Transverse colon (tissue), 4 donors: ENCODE measurements around the gene STAT5A. TPM values are rescaled to one million over a fixed set of nuclear protein-coding genes. Genes with fewer than 3 reads are reported as not detected.

Experiments
- DNase-seq: peaks from one replicate; pipeline ENCODE4 v3.0.0-alpha.2; 2019
- H3K27ac ChIP-seq, 4 donors: fragments of 200-600 bp; sonication (generic); 2 replicates each; pipeline ENCODE4 v1.5.1; 2016 to 2018; ENCODE audit warnings: inconsistent platforms in 4 of 4
- H3K27me3 ChIP-seq: fragments of 200-600 bp; sonication (generic); 2 replicates; pipeline ENCODE4 v1.5.1; 2017; ENCODE audit warnings: inconsistent platforms
- H3K36me3 ChIP-seq, 4 donors: fragments of 200-600 bp; sonication (generic); 2 replicates each; pipeline ENCODE4 v1.5.1; 2017 to 2019; ENCODE audit warnings: inconsistent platforms in 4 of 4
- H3K4me1 ChIP-seq, 4 donors: fragments of 200-600 bp; sonication (generic); 2 replicates each; pipeline ENCODE4 v1.5.1; 2017 to 2020; ENCODE audit warnings: inconsistent platforms in 4 of 4
- H3K4me3 ChIP-seq, 4 donors: fragments of 200-600 bp; sonication (generic); 1 replicate in 1 of 4; 2 replicates in 3 of 4; pipeline versions ENCODE4 v1.5.1 to v1.6.1; 2017 to 2019; ENCODE audit warnings: inconsistent platforms in 4 of 4
- H3K9me3 ChIP-seq, 2 donors: fragments of 200-600 bp; sonication (generic); 2 replicates each; pipeline ENCODE4 v1.5.1; 2017 to 2019; ENCODE audit warnings: inconsistent platforms in 2 of 2
- CTCF ChIP-seq, 5 experiments: fragments of 200-600 bp in 3 of 5; fragments of 450-650 bp in 2 of 5; sonication (generic) in 3 of 5; IDR thresholded peaks; 1 replicate in 2 of 5; 2 replicates in 3 of 5; pipeline ENCODE4 v1.5.1; 2016 to 2017; ENCODE audit warnings: antibody characterized with exemption in 5 of 5, inconsistent platforms in 3 of 5, mild to moderate bottlenecking in 2 of 5, moderate library complexity in 1 of 5
- EP300 ChIP-seq: sonication (generic); formaldehyde crosslinking; IDR thresholded peaks from one replicate; pipeline ENCODE4 v1.6.1; 2017; ENCODE audit warnings: antibody characterized with exemption, low read depth
- POLR2A ChIP-seq: fragments of 450-650 bp; IDR thresholded peaks from one replicate; pipeline ENCODE4 v1.6.1; 2016; ENCODE audit warnings: antibody characterized with exemption, mild to moderate bottlenecking, moderate library complexity
- POLR2AphosphoS5 ChIP-seq, 3 donors: sonication (generic); formaldehyde crosslinking; IDR thresholded peaks; one replicate each; pipeline ENCODE4 v1.6.1; 2016; ENCODE audit warnings: antibody characterized with exemption in 3 of 3
- whole genome bisulfite sequencing, 2 donors: methylation state at CpG; one replicate each; pipeline ENCODE4 v1.1.5; 2018; ENCODE audit warnings: low coverage in 1 of 2; 5-methylcytosine and 5-hydroxymethylcytosine counted together
- in situ Hi-C, 4 donors: fragments of 200-750 bp; cut with MboI; loops; one replicate each; pipeline versions ENCODE4 v1.15.0 to v1.15.1; 2017; ENCODE audit warnings: low sequenced_read_pairs in 3 of 4, low pct_ligation_motif_present in 1 of 4, low pct_unique_long_range_greater_than_20kb in 1 of 4
- intact Hi-C: fragments of 100-400 bp; cut with DNase I; formaldehyde crosslinking; loops from one replicate; pipeline ENCODE4 v1.15.1; 2023; ENCODE audit warnings: low total_unique reads
- total RNA-seq, 4 donors: library from RNA; depleted of rRNA; stranded (reverse); fragments of >200 nt; gene quantifications; one replicate each; pipeline ENCODE4 v1.1.0, GENCODE V29; 2016

STAT5A gene
- total RNA-seq, 4 donors from 2014 or later, result 36.2 to 93.7 (median 50.3) TPM

- DNase-seq, result no peak
- Histone ChIP-seq H3K4me1 (peaks cover 0 to 81% (median 31%) of the 10 kb centered on the region in 4 donors), H3K27me3 (no peaks in the 10 kb centered on the region), H3K36me3 (no peaks in the 10 kb centered on the region), H3K9me3 (no peaks in the 10 kb centered on the region), H3K27ac (peak overlapping the region; percentile 1 to 65 (median 32)), H3K4me3 (no peak overlapping the region)
- intact Hi-C loops, result no loop called here
- in situ Hi-C loops, result no loop called here
- 67 to 73% methylated on average over 6 of the region's 6 CpGs for WGBS, 2 donors
- TF ChIP-seq EP300, result no peak
Measured at GRCh38 chr17:42270596-42270995, 17.7 kb upstream of the STAT5A start.

DNA sequence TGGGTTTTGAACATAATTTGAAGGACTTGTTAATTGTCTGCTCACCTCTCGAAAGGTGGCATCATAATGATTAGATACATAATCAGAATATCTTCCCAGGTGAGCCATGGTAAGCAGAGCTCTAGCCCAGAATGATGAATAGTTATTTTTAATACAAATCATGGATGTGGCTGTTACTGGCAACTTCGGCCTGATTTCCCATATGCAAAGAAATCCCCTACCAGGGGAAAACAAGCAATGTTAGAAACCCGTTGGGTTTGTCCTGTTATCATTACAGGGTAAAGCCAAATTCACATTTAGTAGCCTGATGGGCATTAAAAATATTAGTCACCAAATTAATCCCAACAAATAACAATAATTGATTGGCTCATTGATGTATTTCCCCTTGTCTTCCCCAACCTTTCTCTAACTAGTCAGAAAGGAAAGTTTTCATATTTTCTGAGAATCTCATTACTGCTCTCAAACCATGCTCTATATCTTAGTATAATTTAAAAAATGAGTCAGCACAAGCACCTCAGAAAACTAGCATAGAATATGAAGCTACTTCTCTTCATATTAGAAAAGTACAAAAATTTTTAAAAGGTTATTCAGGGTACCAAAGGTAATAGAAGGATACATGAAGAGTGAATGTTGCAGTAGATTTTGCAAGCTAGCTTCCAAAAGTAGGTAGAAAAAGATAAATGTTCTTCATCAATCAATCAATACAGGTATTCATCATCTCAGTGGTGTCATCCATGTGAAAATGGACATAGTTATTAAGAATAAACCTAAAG lies 17.1 kb upstream of the STAT5A start:
- Histone ChIP-seq H3K4me3 (no peak overlapping the region), H3K4me1 (peaks cover 0 to 81% (median 31%) of the 10 kb centered on the region in 4 donors), H3K9me3 (no peaks in the 10 kb centered on the region), H3K27ac (peak overlapping the region; percentile 19 to 65 (median 34)), H3K36me3 (no peaks in the 10 kb centered on the region), H3K27me3 (no peaks in the 10 kb centered on the region)
- DNase-seq, result no peak
- no peak for TF ChIP-seq POLR2A
- no peak for TF ChIP-seq EP300
- TF ChIP-seq POLR2AphosphoS5 (IDR thresholded peaks at IDR 0.05), result no peak
- TF ChIP-seq CTCF (IDR thresholded peaks at IDR 0.05), result no peak
- 75 to 83% methylated on average over 2 to 3 of the region's 3 CpGs for WGBS, 2 donors
- in situ Hi-C loops (no loop called here), intact Hi-C loops (no loop called here)

GRCh38 chr17:42271779-42272035 lies 16.6 kb upstream of the STAT5A start:
- no peak overlapping the region for H3K4me3 ChIP-seq
- TF ChIP-seq CTCF (IDR thresholded peaks at IDR 0.05), result no peak
- peaks cover 0 to 79% (median 31%) of the 10 kb centered on the region in 4 donors for H3K4me1 ChIP-seq
- H3K36me3 ChIP-seq, result no peaks in the 10 kb centered on the region
- no peak for DNase-seq
- H3K27me3 ChIP-seq, result no peaks in the 10 kb centered on the region
- in situ Hi-C loops, result no loop called here
- no peaks in the 10 kb centered on the region for H3K9me3 ChIP-seq
- H3K27ac ChIP-seq, result peak overlapping the region; percentile 19 to 51 (median 46)
- intact Hi-C loops, result no loop called here

DNA sequence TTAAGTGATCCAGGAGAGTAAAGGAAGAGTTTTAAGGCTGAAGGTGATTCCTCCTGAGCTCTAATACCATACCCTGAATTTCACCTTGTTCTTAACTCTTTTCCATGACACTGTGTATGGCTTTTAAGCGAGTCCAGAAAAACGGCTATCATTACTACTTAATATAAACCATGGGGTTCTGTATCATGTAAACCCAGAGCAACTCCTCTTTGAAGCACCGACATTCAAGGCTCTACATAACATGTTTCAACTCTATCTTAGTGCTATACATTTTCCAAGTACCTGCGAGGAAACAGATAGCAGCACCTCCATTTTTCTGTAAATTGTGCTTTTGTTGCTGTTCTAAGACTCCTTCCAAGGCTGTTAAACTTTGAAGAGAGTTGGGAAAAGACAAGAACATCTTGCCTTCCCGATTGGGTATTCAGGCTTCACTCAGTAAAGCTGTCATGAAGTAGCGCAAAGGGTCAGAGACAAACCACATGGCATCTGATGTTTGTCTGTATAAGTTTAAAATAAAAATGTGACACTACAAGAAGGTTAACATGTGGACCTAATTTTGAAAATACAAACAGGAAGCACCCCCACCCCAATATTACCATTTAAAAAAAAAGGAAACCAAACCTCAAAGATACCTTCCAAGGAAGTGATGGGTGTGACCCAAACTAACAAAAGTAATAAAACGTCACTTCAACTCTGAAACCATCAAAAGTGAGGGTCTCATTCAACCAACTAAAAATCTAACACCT lies 16.0 kb upstream of the STAT5A start:
- WGBS, 2 donors, result 59 to 66% methylated on average over 4 to 7 of the region's 7 CpGs
- Histone ChIP-seq H3K4me3 (no peak overlapping the region), H3K27ac (peak overlapping the region; percentile 19 to 51 (median 46)), H3K9me3 (no peaks in the 10 kb centered on the region), H3K4me1 (peaks cover 0 to 79% (median 33%) of the 10 kb centered on the region in 4 donors), H3K36me3 (no peaks in the 10 kb centered on the region), H3K27me3 (no peaks in the 10 kb centered on the region)
- DNase-seq, result no peak
- in situ Hi-C loops (no loop called here), intact Hi-C loops (no loop called here)
- peak in 1 of 3 donors; percentile 42 for TF ChIP-seq POLR2AphosphoS5 (IDR thresholded peaks at IDR 0.05)
- no peak for TF ChIP-seq POLR2A
- TF ChIP-seq CTCF (IDR thresholded peaks at IDR 0.05), result no peak
- no peak for TF ChIP-seq EP300
